ENCODE results near the gene NAGLU.

Gene NAGLU

GRCh38 chr17:42565523-42566214 lies 29.6 kb downstream of the NAGLU start:
- DNase-seq = no peak

- DNase-seq = no peak
Measured at GRCh38 chr17:42566215-42566882, 30.3 kb downstream of the NAGLU start.

GRCh38 chr17:42566883-42567573 lies 31.0 kb downstream of the NAGLU start, which contains the start of gene MLX:
Gene MLX (plus strand): TSS chr17:42567100. CDS start chr17:42567125, 25 bp downstream.
- DNase-seq = peak; percentile 91

- DNase-seq = no peak
Measured at GRCh38 chr17:42568341-42569111, 32.5 kb downstream of the NAGLU start.

GRCh38 chr17:42571435-42572225 lies 35.6 kb downstream of the NAGLU start:
- no peak for DNase-seq

- no peak for DNase-seq
Measured at GRCh38 chr17:42573095-42573494, 37.1 kb downstream of the NAGLU start.

- no peak for DNase-seq
Measured at GRCh38 chr17:42574463-42574862, 38.4 kb downstream of the NAGLU start.

- DNase-seq = no peak
Measured at GRCh38 chr17:42577140-42577531, 41.1 kb downstream of the NAGLU start.

- DNase-seq = peak; percentile 90
Measured at GRCh38 chr17:42577532-42578281, 41.7 kb downstream of the NAGLU start, which contains the start of gene PSMC3IP. Gene PSMC3IP (minus strand): TSS chr17:42577729. CDS start chr17:42577686, 43 bp downstream.

GRCh38 chr17:42578282-42578869 lies 42.3 kb downstream of the NAGLU start:
- peak; percentile 66 for DNase-seq

- DNase-seq = no peak
Measured at GRCh38 chr17:42579794-42580551, 43.9 kb downstream of the NAGLU start.

- DNase-seq = no peak
Measured at GRCh38 chr17:42581744-42582270, 45.8 kb downstream of the NAGLU start.

GRCh38 chr17:42584880-42585279 lies 48.8 kb downstream of the NAGLU start:
- no peak for DNase-seq

- DNase-seq = no peak
Measured at GRCh38 chr17:42585353-42585752, 49.3 kb downstream of the NAGLU start.

GRCh38 chr17:42586514-42587230 lies 50.6 kb downstream of the NAGLU start:
- no peak for DNase-seq

- DNase-seq = no peak
Measured at GRCh38 chr17:42590886-42591285, 54.8 kb downstream of the NAGLU start.

GRCh38 chr17:42591411-42591810 lies 55.4 kb downstream of the NAGLU start:
- DNase-seq = no peak

Data from NCI-H510A (cell line).